HL-60 (cell line): ENCODE results near the gene OSBPL2.

Experiments used
- DNase-seq, 2 experiments: peaks; one replicate each; pipeline ENCODE4 v3.0.0-alpha.2; 2010 to 2020; ENCODE audit warnings: low read depth in 1 of 2, low spot score in 1 of 2
- H3K27ac ChIP-seq: fragments of 250-450 bp; sonication (Bioruptor Pico); replicated peaks from 2 replicates; pipeline ENCODE4 v1.5.1; 2020; ENCODE audit warnings: mild to moderate bottlenecking, moderate library complexity
- H3K27me3 ChIP-seq: fragments of 250-450 bp; sonication (Bioruptor Pico); 2 replicates; pipeline ENCODE4 v1.5.1; 2021; ENCODE audit warnings: mild to moderate bottlenecking, moderate library complexity; ENCODE audit not compliant: insufficient read depth, poor library complexity, severe bottlenecking
- H3K4me3 ChIP-seq: replicated peaks from 2 replicates; pipeline ENCODE4 v1.5.1; 2011; ENCODE audit warnings: mild to moderate bottlenecking, control low read depth, low read length; ENCODE audit not compliant: insufficient read depth
- CTCF ChIP-seq: IDR thresholded peaks from one replicate; pipeline ENCODE4 v1.5.1; 2011; ENCODE audit warnings: low read length, control low read depth, inconsistent platforms; ENCODE audit not compliant: insufficient read depth
- GABPA ChIP-seq: IDR thresholded peaks from 2 replicates; pipeline ENCODE4 v1.6.1; 2012; ENCODE audit warnings: low read depth
- POLR2AphosphoS5 ChIP-seq: IDR thresholded peaks from 2 replicates; pipeline ENCODE4 v1.6.1; 2012; ENCODE audit warnings: low read depth
- REST ChIP-seq: IDR thresholded peaks from 2 replicates; pipeline ENCODE4 v1.6.1; 2012; ENCODE audit warnings: low read depth; ENCODE audit not compliant: insufficient replicate concordance
- SPI1 ChIP-seq: IDR thresholded peaks from 2 replicates; pipeline ENCODE4 v1.6.1; 2012; ENCODE audit warnings: low read depth, mild to moderate bottlenecking, borderline replicate concordance

Gene OSBPL2

GRCh38 chr20:62243106-62243505 is 4.8 kb downstream of the OSBPL2 start:
- Histone ChIP-seq H3K4me3 (no peak overlapping the region), H3K27ac (no peak overlapping the region), H3K27me3 (no peaks in the 10 kb centered on the region)
- no peak for DNase-seq
- TF ChIP-seq SPI1: no peak
- no peak for TF ChIP-seq CTCF
- no peak for TF ChIP-seq POLR2AphosphoS5
- TF ChIP-seq REST: no peak
- no peak for TF ChIP-seq GABPA

- DNase-seq: no peak
- H3K27ac ChIP-seq: no peak overlapping the region
- H3K4me3 ChIP-seq: no peak overlapping the region
- no peaks in the 10 kb centered on the region for H3K27me3 ChIP-seq
- TF ChIP-seq POLR2AphosphoS5 (no peak), CTCF (no peak), SPI1 (no peak), REST (no peak), GABPA (no peak)
Measured at GRCh38 chr20:62243906-62244515, 5.7 kb downstream of the OSBPL2 start.

GRCh38 chr20:62244644-62245108 is 6.4 kb downstream of the OSBPL2 start:
- no peak overlapping the region for H3K4me3 ChIP-seq
- DNase-seq: no peak
- TF ChIP-seq CTCF (no peak), POLR2AphosphoS5 (no peak), SPI1 (no peak), GABPA (no peak), REST (no peak)
- H3K27me3 ChIP-seq: no peaks in the 10 kb centered on the region
- no peak overlapping the region for H3K27ac ChIP-seq
